ENCODE results near the gene SPARC.

The SPARC gene

DNA sequence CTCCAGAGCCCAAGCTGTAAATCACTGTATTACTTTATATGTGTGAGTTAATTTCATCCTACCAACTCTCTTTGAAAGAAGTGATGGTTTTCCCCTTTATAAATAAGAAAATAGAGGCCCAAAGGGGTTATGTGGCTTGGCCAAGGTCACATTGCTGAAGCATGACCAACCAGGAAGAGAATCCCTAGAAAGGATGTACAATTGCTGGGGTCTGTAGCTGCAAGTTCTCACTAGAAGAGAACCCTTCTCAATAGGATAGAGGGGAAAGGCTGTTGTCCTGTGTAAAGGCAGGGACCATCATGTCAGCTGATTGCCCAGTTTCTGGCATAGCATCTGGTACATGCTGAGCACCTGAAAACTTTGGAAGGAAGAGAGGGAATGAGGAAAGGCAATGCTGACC, 56.6 kb downstream of the SPARC start:
- no peaks in the 10 kb centered on the region for H3K9me3 ChIP-seq (ENCODE audit: insufficient read depth, low read depth, low read length)

DNA sequence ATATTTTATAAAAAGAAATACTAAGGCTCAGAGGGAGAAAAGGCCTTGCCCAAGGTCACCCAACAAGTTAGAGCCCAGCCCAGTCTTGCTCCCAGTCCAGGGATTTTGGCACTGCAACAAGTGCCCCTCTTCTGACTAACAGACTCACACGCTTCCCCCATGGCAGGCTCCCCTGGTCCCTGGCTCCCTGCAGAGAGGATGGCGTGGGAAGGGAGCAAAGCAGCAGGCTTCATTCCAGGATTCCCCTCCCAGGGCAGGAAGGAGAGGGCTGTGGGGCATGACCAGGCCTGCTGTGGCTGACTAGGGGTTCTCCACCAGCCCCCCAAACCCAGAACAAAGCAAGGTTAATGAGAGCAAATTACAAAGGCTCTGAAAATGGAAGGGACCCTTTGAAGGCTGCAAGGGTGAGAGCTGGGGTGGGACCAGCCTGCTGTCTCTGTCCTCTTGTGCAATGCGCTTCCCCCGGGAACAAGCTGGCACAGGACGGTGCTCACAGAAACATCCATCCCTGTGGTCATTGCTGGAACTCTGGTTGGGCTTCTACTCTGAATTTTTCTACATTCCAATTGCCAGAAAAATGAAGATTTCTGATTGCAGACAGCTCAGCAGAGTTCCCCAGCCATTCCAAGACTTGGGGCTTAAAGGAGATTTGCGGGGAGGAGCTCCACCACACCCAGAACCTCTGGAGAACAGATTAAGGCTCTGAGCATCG, 58.4 kb downstream of the SPARC start:
- Histone ChIP-seq H2AK5ac (ENCODE audit: low read length) (no peak overlapping the region), H3K23ac (ENCODE audit: low read length) (no peak overlapping the region), H3K4me3 (ENCODE audit: low read depth, low read length) (no peak overlapping the region), H3K4me2 (ENCODE audit: low read length) (no peak overlapping the region), H3K36me3 (ENCODE audit: control insufficient read depth in 1 of 2, insufficient read depth in 2 of 2, low read length in 2 of 2) (no peaks in the 10 kb centered on the region), H2AFZ (ENCODE audit: insufficient read depth, low read length, poor library complexity) (no peak overlapping the region), H3K79me2 (ENCODE audit: control insufficient read depth, insufficient read depth, low read length, poor library complexity) (no peaks in the 10 kb centered on the region), H3K18ac (ENCODE audit: low read length) (no peak overlapping the region), H2BK120ac (ENCODE audit: insufficient read depth, low read length, poor library complexity) (no peak overlapping the region), H2BK12ac (ENCODE audit: low read length) (no peak overlapping the region), H4K8ac (ENCODE audit: low read depth, low read length) (no peak overlapping the region), H3K4ac (ENCODE audit: low read depth, low read length) (no peak overlapping the region), H3K14ac (ENCODE audit: low read length) (no peak overlapping the region), H4K12ac (ENCODE audit: low read depth, low read length) (no peak overlapping the region), H3K4me1 (ENCODE audit: control insufficient read depth in 1 of 2, insufficient read depth in 2 of 2, low read length in 2 of 2) (peaks cover 0 to 2% of the 10 kb centered on the region in 2 experiments), H3K9ac (ENCODE audit: low read length) (no peak overlapping the region), H3K79me1 (ENCODE audit: low read length) (no peaks in the 10 kb centered on the region), H4K91ac (ENCODE audit: low read depth, low read length) (no peak overlapping the region), H2BK5ac (ENCODE audit: low read depth, low read length, poor library complexity) (no peak overlapping the region), H3K27me3 (ENCODE audit: insufficient read depth, low read length) (no peaks in the 10 kb centered on the region), H3K27ac (ENCODE audit: low read depth, low read length) (no peak overlapping the region), H3K9me3 (ENCODE audit: insufficient read depth, low read depth, low read length) (no peaks in the 10 kb centered on the region)
- no CpG with 5 or more reads among the region's 7 CpGs for WGBS (ENCODE audit: extremely low coverage, insufficient coverage, insufficient read length)
- DNase-seq, result peak in 1 of 2 donors; percentile 30

More for the DNA sequence above, 56.6 kb downstream of the SPARC start:
- Histone ChIP-seq H4K91ac (ENCODE audit: low read depth, low read length) (no peak overlapping the region), H4K8ac (ENCODE audit: low read depth, low read length) (no peak overlapping the region), H3K9ac (ENCODE audit: low read length) (no peak overlapping the region), H3K27ac (ENCODE audit: low read depth, low read length) (no peak overlapping the region), H2BK120ac (ENCODE audit: insufficient read depth, low read length, poor library complexity) (no peak overlapping the region), H3K36me3 (ENCODE audit: control insufficient read depth in 1 of 2, insufficient read depth in 2 of 2, low read length in 2 of 2) (no peaks in the 10 kb centered on the region), H3K27me3 (ENCODE audit: insufficient read depth, low read length) (no peaks in the 10 kb centered on the region), H3K4me3 (ENCODE audit: low read depth, low read length) (no peak overlapping the region), H3K4ac (ENCODE audit: low read depth, low read length) (no peak overlapping the region), H3K79me2 (ENCODE audit: control insufficient read depth, insufficient read depth, low read length, poor library complexity) (no peaks in the 10 kb centered on the region), H2AFZ (ENCODE audit: insufficient read depth, low read length, poor library complexity) (no peak overlapping the region), H2AK5ac (ENCODE audit: low read length) (no peak overlapping the region), H4K12ac (ENCODE audit: low read depth, low read length) (no peak overlapping the region), H3K14ac (ENCODE audit: low read length) (no peak overlapping the region), H3K18ac (ENCODE audit: low read length) (no peak overlapping the region), H3K79me1 (ENCODE audit: low read length) (no peaks in the 10 kb centered on the region), H2BK5ac (ENCODE audit: low read depth, low read length, poor library complexity) (no peak overlapping the region), H3K4me1 (ENCODE audit: control insufficient read depth in 1 of 2, insufficient read depth in 2 of 2, low read length in 2 of 2) (peaks cover 0 to 2% of the 10 kb centered on the region in 2 experiments), H3K4me2 (ENCODE audit: low read length) (no peak overlapping the region), H3K23ac (ENCODE audit: low read length) (no peak overlapping the region), H2BK12ac (ENCODE audit: low read length) (no peak overlapping the region)
- DNase-seq, result no peak

DNA sequence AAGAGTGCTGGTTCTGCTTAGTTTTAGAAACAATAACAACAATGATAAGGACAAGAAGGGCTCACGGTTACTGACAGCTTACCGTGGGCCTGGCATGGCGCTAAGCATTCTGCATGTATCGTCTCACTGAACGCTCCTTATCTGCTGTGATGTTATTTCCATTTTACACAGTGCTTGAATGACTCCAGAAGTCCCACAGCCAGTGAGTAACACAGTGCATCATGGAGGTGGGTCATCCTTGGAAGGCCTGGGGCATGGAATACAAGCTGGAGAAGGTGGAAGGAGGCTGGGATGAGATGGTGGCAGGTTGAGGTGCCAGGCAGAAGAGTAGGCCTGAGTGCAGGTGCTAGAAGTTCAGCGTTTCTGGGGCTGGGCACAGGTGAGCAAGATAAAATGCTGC, 59.1 kb downstream of the SPARC start:
- Histone ChIP-seq H4K12ac (ENCODE audit: low read depth, low read length) (no peak overlapping the region), H3K4me1 (ENCODE audit: control insufficient read depth in 1 of 2, insufficient read depth in 2 of 2, low read length in 2 of 2) (peaks cover 0 to 2% of the 10 kb centered on the region in 2 experiments), H3K14ac (ENCODE audit: low read length) (no peak overlapping the region), H2AK5ac (ENCODE audit: low read length) (no peak overlapping the region), H3K4me3 (ENCODE audit: low read depth, low read length) (no peak overlapping the region), H3K23ac (ENCODE audit: low read length) (no peak overlapping the region), H4K8ac (ENCODE audit: low read depth, low read length) (no peak overlapping the region), H2AFZ (ENCODE audit: insufficient read depth, low read length, poor library complexity) (no peak overlapping the region), H3K4ac (ENCODE audit: low read depth, low read length) (no peak overlapping the region), H3K18ac (ENCODE audit: low read length) (no peak overlapping the region), H2BK120ac (ENCODE audit: insufficient read depth, low read length, poor library complexity) (no peak overlapping the region), H3K27me3 (ENCODE audit: insufficient read depth, low read length) (no peaks in the 10 kb centered on the region), H3K79me1 (ENCODE audit: low read length) (no peaks in the 10 kb centered on the region), H3K4me2 (ENCODE audit: low read length) (no peak overlapping the region), H2BK5ac (ENCODE audit: low read depth, low read length, poor library complexity) (no peak overlapping the region), H3K9me3 (ENCODE audit: insufficient read depth, low read depth, low read length) (no peaks in the 10 kb centered on the region), H2BK12ac (ENCODE audit: low read length) (no peak overlapping the region), H3K9ac (ENCODE audit: low read length) (no peak overlapping the region), H3K27ac (ENCODE audit: low read depth, low read length) (no peak overlapping the region), H3K79me2 (ENCODE audit: control insufficient read depth, insufficient read depth, low read length, poor library complexity) (no peaks in the 10 kb centered on the region), H3K36me3 (ENCODE audit: control insufficient read depth in 1 of 2, insufficient read depth in 2 of 2, low read length in 2 of 2) (no peaks in the 10 kb centered on the region), H4K91ac (ENCODE audit: low read depth, low read length) (no peak overlapping the region)
- no CpG with 5 or more reads among the region's 6 CpGs for WGBS (ENCODE audit: extremely low coverage, insufficient coverage, insufficient read length)
- no peak for DNase-seq

DNA sequence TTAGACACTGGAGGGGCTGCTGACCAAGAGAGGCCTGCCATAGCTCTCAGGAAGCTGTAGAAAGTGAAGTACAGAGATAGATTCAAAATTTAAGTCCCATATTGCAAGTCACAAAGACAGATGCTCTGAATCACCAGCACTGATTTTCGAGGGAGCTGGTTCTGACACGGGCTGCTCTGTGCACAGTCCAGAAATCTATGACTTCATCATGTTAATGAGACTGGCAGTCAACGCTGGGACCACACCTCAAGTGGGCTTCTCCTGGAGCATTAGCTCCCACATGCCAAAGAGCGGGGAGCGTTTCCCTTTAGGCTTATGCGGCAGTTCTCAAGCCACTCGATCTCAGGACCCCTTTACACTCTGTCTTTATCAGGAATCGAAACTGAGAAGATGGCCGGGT, 61.4 kb downstream of the SPARC start:
- H2AK5ac ChIP-seq (ENCODE audit: low read length), result no peak overlapping the region
- H2BK12ac ChIP-seq (ENCODE audit: low read length), result no peak overlapping the region
- peaks cover 10% of the 10 kb centered on the region for H3K79me1 ChIP-seq (ENCODE audit: low read length)
- no peak overlapping the region for H4K12ac ChIP-seq (ENCODE audit: low read depth, low read length)
- H3K9ac ChIP-seq (ENCODE audit: low read length), result no peak overlapping the region
- H3K4me1 ChIP-seq (ENCODE audit: control insufficient read depth in 1 of 2, insufficient read depth in 2 of 2, low read length in 2 of 2), result peaks cover 9 to 12% of the 10 kb centered on the region in 2 experiments
- no peaks in the 10 kb centered on the region for H3K36me3 ChIP-seq (ENCODE audit: control insufficient read depth in 1 of 2, insufficient read depth in 2 of 2, low read length in 2 of 2)
- H3K9me3 ChIP-seq (ENCODE audit: insufficient read depth, low read depth, low read length), result no peaks in the 10 kb centered on the region
- H3K79me2 ChIP-seq (ENCODE audit: control insufficient read depth, insufficient read depth, low read length, poor library complexity), result no peaks in the 10 kb centered on the region
- H3K4ac ChIP-seq (ENCODE audit: low read depth, low read length), result no peak overlapping the region
- no peak overlapping the region for H3K27ac ChIP-seq (ENCODE audit: low read depth, low read length)
- no peak overlapping the region for H3K4me2 ChIP-seq (ENCODE audit: low read length)
- no peak overlapping the region for H3K4me3 ChIP-seq (ENCODE audit: low read depth, low read length)
- no peak for DNase-seq
- no CpG with 5 or more reads among the region's 9 CpGs for WGBS (ENCODE audit: extremely low coverage, insufficient coverage, insufficient read length)
- H2AFZ ChIP-seq (ENCODE audit: insufficient read depth, low read length, poor library complexity), result no peak overlapping the region
- H4K91ac ChIP-seq (ENCODE audit: low read depth, low read length), result no peak overlapping the region
- H2BK120ac ChIP-seq (ENCODE audit: insufficient read depth, low read length, poor library complexity), result no peak overlapping the region
- no peak overlapping the region for H3K14ac ChIP-seq (ENCODE audit: low read length)
- no peak overlapping the region for H3K23ac ChIP-seq (ENCODE audit: low read length)
- no peaks in the 10 kb centered on the region for H3K27me3 ChIP-seq (ENCODE audit: insufficient read depth, low read length)
- no peak overlapping the region for H2BK5ac ChIP-seq (ENCODE audit: low read depth, low read length, poor library complexity)
- no peak overlapping the region for H3K18ac ChIP-seq (ENCODE audit: low read length)
- no peak overlapping the region for H4K8ac ChIP-seq (ENCODE audit: low read depth, low read length)

All from trophoblast cell (in vitro differentiated cells and primary cell).